ENCODE data around the gene UBXN1.

GRCh38 chr11:62677714-62678113, 1.2 kb downstream of the UBXN1 start:
- no peak for TF ChIP-seq MAX (IDR thresholded peaks at IDR 0.05)
- TF ChIP-seq CTCF (IDR thresholded peaks at IDR 0.05) = no peak
- TF ChIP-seq RFX5 (IDR thresholded peaks at IDR 0.05) = no peak
- TF ChIP-seq ZC3H11A (IDR thresholded peaks at IDR 0.05) = no peak
- no peak for TF ChIP-seq USF2 (IDR thresholded peaks at IDR 0.05)
- TF ChIP-seq E2F6 (IDR thresholded peaks at IDR 0.05; ENCODE audit: borderline replicate concordance, low read depth) = no peak
- TF ChIP-seq RAD21 (conservative IDR thresholded peaks at IDR 0.05 in 1 of 2, IDR thresholded peaks at IDR 0.05 in 1 of 2) = no peak

Measured in A549 (cell line).